ENCODE results near the gene ARIH2.
A peak's percentile ranks its signal among the peaks of the same experiment; 100 is the strongest.

ARIH2 gene

DNA sequence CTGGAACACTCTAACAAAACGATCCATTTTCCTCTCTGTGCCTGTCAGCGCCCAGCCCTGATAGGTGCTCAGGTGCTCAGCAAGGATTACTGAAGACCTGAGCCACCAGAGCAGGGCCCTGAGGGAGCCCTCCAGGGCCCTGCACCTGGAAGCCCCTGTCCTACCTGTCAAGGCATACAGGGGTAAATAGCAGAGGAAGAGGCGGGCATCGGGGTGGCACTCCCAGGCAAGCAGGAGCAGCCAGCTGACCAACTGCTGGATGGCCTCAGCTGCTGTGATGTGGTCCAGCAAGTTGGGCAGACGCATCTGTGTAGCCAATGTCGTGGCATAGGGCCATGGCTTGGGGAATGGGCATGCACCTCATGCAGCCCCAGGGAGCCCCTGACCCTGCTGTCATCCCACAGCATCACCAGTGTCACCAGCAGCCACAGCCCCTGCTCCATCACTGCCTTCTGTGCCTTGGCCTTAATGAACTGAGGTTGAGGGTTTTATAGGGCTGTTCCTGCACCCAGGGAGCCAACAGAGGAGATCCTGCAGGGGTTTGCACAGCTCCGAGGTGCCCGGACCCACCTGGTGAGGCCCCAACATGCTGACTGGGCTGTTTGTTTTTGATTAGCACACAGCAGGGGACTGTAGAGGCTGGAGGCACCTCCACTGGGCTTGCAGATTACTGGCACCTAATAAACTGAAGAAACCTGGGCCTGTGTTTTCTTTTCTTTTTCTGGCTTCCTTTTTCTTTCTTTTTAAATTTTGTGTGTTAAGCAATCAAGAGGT is 80.6 kb downstream of the ARIH2 start:
- H3K4me3 ChIP-seq (ENCODE audit: low read depth, low read length): no peak overlapping the region
- TF ChIP-seq, protein P1, sequence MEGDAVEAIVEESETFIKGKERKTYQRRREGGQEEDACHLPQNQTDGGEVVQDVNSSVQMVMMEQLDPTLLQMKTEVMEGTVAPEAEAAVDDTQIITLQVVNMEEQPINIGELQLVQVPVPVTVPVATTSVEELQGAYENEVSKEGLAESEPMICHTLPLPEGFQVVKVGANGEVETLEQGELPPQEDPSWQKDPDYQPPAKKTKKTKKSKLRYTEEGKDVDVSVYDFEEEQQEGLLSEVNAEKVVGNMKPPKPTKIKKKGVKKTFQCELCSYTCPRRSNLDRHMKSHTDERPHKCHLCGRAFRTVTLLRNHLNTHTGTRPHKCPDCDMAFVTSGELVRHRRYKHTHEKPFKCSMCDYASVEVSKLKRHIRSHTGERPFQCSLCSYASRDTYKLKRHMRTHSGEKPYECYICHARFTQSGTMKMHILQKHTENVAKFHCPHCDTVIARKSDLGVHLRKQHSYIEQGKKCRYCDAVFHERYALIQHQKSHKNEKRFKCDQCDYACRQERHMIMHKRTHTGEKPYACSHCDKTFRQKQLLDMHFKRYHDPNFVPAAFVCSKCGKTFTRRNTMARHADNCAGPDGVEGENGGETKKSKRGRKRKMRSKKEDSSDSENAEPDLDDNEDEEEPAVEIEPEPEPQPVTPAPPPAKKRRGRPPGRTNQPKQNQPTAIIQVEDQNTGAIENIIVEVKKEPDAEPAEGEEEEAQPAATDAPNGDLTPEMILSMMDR (IDR thresholded peaks at IDR 0.05; ENCODE audit: low read depth, low read length, missing control alignments): no peak
- no peak for DNase-seq (ENCODE audit: low read depth)

DNA sequence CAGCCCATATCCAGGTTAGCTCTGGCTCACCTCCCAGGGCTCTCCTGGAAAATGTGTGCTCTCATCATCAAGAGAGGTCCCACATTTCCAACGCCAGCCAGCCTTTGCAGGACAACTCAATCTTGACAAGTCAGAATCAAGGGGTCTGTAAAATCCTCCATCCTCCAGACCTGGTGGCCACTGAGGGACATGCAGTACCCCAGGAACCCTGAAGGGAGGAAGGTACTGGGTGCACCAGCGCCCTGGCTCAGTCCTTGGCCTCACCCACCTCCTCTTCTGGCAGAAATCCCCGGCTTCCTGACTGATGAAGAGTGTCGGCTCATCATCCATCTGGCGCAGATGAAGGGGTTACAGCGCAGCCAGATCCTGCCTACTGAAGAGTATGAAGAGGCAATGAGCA is 82.5 kb downstream of the ARIH2 start:
- DNase-seq (ENCODE audit: low read depth): no peak
- TF ChIP-seq, protein P1 (IDR thresholded peaks at IDR 0.05; ENCODE audit: low read depth, low read length, missing control alignments): no peak

GRCh38 chr3:49004352-49005302 is 86.0 kb downstream of the ARIH2 start:
- DNase-seq (ENCODE audit: low read depth): no peak
- TF ChIP-seq, protein P1 (IDR thresholded peaks at IDR 0.05; ENCODE audit: low read depth, low read length, missing control alignments): no peak
- H3K4me3 ChIP-seq (ENCODE audit: low read depth, low read length): no peak overlapping the region

More for the DNA sequence above, 82.5 kb downstream of the ARIH2 start:
- no peak overlapping the region for H3K4me3 ChIP-seq (ENCODE audit: low read depth, low read length)

DNA sequence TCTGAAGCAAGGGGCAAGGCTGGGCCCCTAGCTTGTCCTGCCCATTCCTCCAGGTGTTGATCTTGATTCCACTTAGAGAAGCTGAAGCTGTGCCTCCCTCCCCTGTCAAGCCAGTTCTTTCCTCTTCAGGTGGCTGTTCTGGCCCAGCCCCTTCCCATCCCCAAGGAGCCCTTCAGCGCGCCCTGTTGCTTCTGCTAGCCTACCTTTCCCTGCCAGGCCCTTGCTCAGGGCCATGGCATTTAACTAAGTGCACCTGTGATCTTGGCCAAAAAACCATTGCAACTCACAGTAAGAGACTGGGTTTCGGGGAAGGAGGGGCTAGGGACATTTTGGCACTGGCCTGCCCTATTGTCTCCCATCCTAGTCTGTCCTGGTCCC is 86.7 kb downstream of the ARIH2 start:
- TF ChIP-seq, protein P1 (IDR thresholded peaks at IDR 0.05; ENCODE audit: low read depth, low read length, missing control alignments): no peak
- no peak overlapping the region for H3K4me3 ChIP-seq (ENCODE audit: low read depth, low read length)
- DNase-seq (ENCODE audit: low read depth): no peak

DNA sequence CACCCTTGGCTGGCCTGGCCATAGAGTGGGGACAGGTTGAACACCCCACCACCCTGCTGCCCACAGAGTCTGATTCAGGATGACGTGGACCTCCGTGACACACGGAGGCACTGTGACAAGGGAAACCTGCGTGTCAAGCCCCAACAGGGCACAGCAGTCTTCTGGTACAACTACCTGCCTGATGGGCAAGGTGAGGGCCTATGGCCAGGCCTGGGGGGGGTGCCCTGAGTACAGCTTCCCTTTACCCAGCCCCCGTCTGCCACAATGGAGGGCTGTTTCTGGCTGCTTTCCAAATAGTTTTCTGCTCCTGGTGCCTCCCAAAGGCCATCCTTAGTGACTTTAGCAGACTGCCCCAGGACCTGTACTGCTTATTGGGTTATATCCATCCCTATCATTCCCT is 87.4 kb downstream of the ARIH2 start:
- TF ChIP-seq, protein P1 (IDR thresholded peaks at IDR 0.05; ENCODE audit: low read depth, low read length, missing control alignments): no peak

DNA sequence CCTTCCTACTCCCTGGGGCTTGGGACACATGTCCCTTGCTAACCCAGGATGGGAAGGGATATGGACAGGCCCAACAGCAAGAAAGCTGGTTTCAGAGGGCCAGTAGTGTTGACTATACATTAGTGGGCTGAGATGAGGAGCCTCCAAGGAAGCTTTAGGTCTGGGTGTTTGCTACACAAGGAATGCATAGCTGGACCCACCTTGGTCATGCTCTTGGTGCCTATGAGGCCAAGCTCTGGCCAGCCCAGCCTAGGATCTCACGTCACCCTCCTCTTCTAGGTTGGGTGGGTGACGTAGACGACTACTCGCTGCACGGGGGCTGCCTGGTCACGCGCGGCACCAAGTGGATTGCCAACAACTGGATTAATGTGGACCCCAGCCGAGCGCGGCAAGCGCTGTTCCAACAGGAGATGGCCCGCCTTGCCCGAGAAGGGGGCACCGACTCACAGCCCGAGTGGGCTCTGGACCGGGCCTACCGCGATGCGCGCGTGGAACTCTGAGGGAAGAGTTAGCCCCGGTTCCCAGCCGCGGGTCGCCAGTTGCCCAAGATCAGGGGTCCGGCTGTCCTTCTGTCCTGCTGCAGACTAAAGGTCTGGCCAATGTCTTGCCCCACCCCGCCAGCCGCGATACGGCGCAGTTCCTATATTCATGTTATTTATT is 87.9 kb downstream of the ARIH2 start:
- peak overlapping the region; percentile 72 for H3K4me3 ChIP-seq (ENCODE audit: low read depth, low read length)
- TF ChIP-seq, protein P1 (IDR thresholded peaks at IDR 0.05; ENCODE audit: low read depth, low read length, missing control alignments): no peak
- DNase-seq (ENCODE audit: low read depth): no peak

More for the DNA sequence above, 87.4 kb downstream of the ARIH2 start:
- H3K4me3 ChIP-seq (ENCODE audit: low read depth, low read length): no peak overlapping the region; the same call in 1 of the 2 replicates
- DNase-seq (ENCODE audit: low read depth): no peak

All from GM12864 (cell line).